ENCODE results near the gene LRP5. TPM values are rescaled to one million over a fixed set of nuclear protein-coding genes. Genes with fewer than 3 reads are reported as not detected.
"Not testable (repeated sequence)": the region's sequence is repeated elsewhere in the genome, so short reads cannot be mapped to it uniquely, and the experiment has no call there.

The LRP5 gene
- total RNA-seq, 1 donor from 2014 or later, result 154 TPM

GRCh38 chr11:68392822-68393221 is 80.4 kb downstream of the LRP5 start:
- DNase-seq (ENCODE audit: low spot score), result no peak

- DNase-seq (ENCODE audit: low spot score), result no peak
Measured at GRCh38 chr11:68396516-68396915, 84.1 kb downstream of the LRP5 start.

GRCh38 chr11:68397256-68397655 is 84.9 kb downstream of the LRP5 start:
- DNase-seq (ENCODE audit: low spot score), result no peak

GRCh38 chr11:68398995-68399851 is 86.8 kb downstream of the LRP5 start:
- peak; percentile 57 for DNase-seq (ENCODE audit: low spot score)

GRCh38 chr11:68399916-68400315 is 87.5 kb downstream of the LRP5 start:
- no peak for DNase-seq (ENCODE audit: low spot score)

GRCh38 chr11:68400584-68400983 is 88.2 kb downstream of the LRP5 start:
- DNase-seq (ENCODE audit: low spot score), result not testable (repeated sequence)

GRCh38 chr11:68401856-68402255 is 89.5 kb downstream of the LRP5 start:
- DNase-seq (ENCODE audit: low spot score), result no peak

GRCh38 chr11:68402355-68403031 is 90.1 kb downstream of the LRP5 start:
- no peak for DNase-seq (ENCODE audit: low spot score)

GRCh38 chr11:68403424-68403823 is 91.0 kb downstream of the LRP5 start:
- DNase-seq (ENCODE audit: low spot score), result no peak

GRCh38 chr11:68403831-68404230 is 91.4 kb downstream of the LRP5 start:
- DNase-seq (ENCODE audit: low spot score), result no peak

GRCh38 chr11:68406324-68407313 is 94.2 kb downstream of the LRP5 start:
- no peak for DNase-seq (ENCODE audit: low spot score)

GRCh38 chr11:68408512-68408911 is 96.1 kb downstream of the LRP5 start:
- DNase-seq (ENCODE audit: low spot score), result no peak

- DNase-seq (ENCODE audit: low spot score), result no peak
Measured at GRCh38 chr11:68409748-68410344, 97.5 kb downstream of the LRP5 start.

GRCh38 chr11:68411501-68411991 is 99.2 kb downstream of the LRP5 start:
- peak; percentile 27 for DNase-seq (ENCODE audit: low spot score)

GRCh38 chr11:68412593-68413475 is 100.4 kb downstream of the LRP5 start:
- DNase-seq (ENCODE audit: low spot score), result peak; percentile 51

- no peak for DNase-seq (ENCODE audit: low spot score)
Measured at GRCh38 chr11:68413591-68413999, 101.2 kb downstream of the LRP5 start.

GRCh38 chr11:68414496-68415221 is 102.3 kb downstream of the LRP5 start:
- DNase-seq (ENCODE audit: low spot score), result no peak

GRCh38 chr11:68416070-68416578 is 103.7 kb downstream of the LRP5 start:
- DNase-seq (ENCODE audit: low spot score), result no peak

- DNase-seq (ENCODE audit: low spot score), result no peak
Measured at GRCh38 chr11:68418648-68419047, 106.3 kb downstream of the LRP5 start.

All from mucosa of gallbladder (tissue), 1 donor.